Suprapubic skin (tissue), 4 donors: Measurements from ENCODE around the gene SLC12A5. TPM values are rescaled to one million over a fixed set of nuclear protein-coding genes. Genes with fewer than 3 reads are reported as not detected.

Experiments used
- DNase-seq, 2 donors: peaks; one replicate each; pipeline ENCODE4 v3.0.0-alpha.2; 2019; ENCODE audit warnings: low spot score in 2 of 2
- H3K27ac ChIP-seq: fragments of 200-600 bp; sonication (generic); one replicate; pipeline ENCODE4 v1.5.1; 2019
- H3K27me3 ChIP-seq: fragments of 200-600 bp; sonication (generic); one replicate; pipeline ENCODE4 v1.5.1; 2019
- H3K36me3 ChIP-seq: fragments of 200-600 bp; sonication (generic); one replicate; pipeline ENCODE4 v1.5.1; 2019
- H3K4me1 ChIP-seq: fragments of 200-600 bp; sonication (generic); one replicate; pipeline ENCODE4 v1.5.1; 2019
- H3K4me3 ChIP-seq: fragments of 200-600 bp; sonication (generic); one replicate; pipeline ENCODE4 v1.5.1; 2019; ENCODE audit warnings: mild to moderate bottlenecking
- H3K9me3 ChIP-seq: fragments of 200-600 bp; sonication (generic); one replicate; pipeline ENCODE4 v1.5.1; 2019
- EP300 ChIP-seq: sonication (generic); formaldehyde crosslinking; IDR thresholded peaks from one replicate; pipeline ENCODE4 v1.6.1; 2017; ENCODE audit warnings: antibody characterized with exemption
- POLR2A ChIP-seq, 2 donors: fragments of 450-650 bp; IDR thresholded peaks; one replicate each; pipeline ENCODE4 v1.6.1; 2017; ENCODE audit warnings: antibody characterized with exemption in 2 of 2, mild to moderate bottlenecking in 2 of 2, moderate library complexity in 2 of 2
- POLR2AphosphoS5 ChIP-seq, 3 donors: sonication (generic); formaldehyde crosslinking; IDR thresholded peaks; one replicate each; pipeline ENCODE4 v1.6.1; 2017; ENCODE audit warnings: antibody characterized with exemption in 3 of 3
- WGBS: methylation state at CpG from one replicate; pipeline ENCODE4 v1.1.5; 2018; 5-methylcytosine and 5-hydroxymethylcytosine counted together
- total RNA-seq, 4 donors: library from RNA; depleted of rRNA; stranded (reverse); fragments of >200 nt; gene quantifications; one replicate each; pipeline ENCODE4 v1.1.0, GENCODE V29; 2016
- TF ChIP-seq, protein P1 (sequence below), 2 donors: fragments of 200-600 bp in 1 of 2; fragments of 450-650 bp in 1 of 2; sonication (generic) in 1 of 2; IDR thresholded peaks; one replicate each; pipeline ENCODE4 v1.5.1; 2016 to 2019; ENCODE audit warnings: antibody characterized with exemption in 2 of 2, mild to moderate bottlenecking in 1 of 2, moderate library complexity in 1 of 2

Gene SLC12A5
- total RNA-seq, 4 donors from 2014 or later: 0.40 TPM; not detected in 3

DNA sequence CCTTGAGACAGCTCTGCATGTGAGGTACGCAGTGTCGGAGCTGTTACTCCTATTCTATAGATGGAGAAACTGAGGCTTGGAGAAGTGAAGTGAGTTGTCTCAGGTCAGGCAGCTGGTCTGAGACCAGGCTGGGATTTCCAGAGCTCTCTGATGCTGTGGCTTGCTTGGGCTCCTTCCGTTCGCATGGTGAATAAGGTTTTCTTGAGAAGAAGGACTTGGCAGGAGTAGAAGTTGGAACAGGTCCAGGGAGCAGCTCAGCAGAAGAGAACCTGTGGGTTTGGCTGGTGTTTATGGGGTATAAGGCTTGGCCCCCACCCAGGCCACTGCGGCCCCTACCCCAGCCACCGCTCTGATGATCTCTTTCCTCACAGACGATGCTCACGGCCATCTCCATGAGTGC, 7.4 kb downstream of the SLC12A5 start:
- 77% methylated on average over 8 of the region's 8 CpGs for WGBS
- no peaks in the 10 kb centered on the region for H3K36me3 ChIP-seq
- H3K27me3 ChIP-seq: peaks cover 65% of the 10 kb centered on the region
- TF ChIP-seq, protein P1, sequence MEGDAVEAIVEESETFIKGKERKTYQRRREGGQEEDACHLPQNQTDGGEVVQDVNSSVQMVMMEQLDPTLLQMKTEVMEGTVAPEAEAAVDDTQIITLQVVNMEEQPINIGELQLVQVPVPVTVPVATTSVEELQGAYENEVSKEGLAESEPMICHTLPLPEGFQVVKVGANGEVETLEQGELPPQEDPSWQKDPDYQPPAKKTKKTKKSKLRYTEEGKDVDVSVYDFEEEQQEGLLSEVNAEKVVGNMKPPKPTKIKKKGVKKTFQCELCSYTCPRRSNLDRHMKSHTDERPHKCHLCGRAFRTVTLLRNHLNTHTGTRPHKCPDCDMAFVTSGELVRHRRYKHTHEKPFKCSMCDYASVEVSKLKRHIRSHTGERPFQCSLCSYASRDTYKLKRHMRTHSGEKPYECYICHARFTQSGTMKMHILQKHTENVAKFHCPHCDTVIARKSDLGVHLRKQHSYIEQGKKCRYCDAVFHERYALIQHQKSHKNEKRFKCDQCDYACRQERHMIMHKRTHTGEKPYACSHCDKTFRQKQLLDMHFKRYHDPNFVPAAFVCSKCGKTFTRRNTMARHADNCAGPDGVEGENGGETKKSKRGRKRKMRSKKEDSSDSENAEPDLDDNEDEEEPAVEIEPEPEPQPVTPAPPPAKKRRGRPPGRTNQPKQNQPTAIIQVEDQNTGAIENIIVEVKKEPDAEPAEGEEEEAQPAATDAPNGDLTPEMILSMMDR (IDR thresholded peaks at IDR 0.05): no peak
- TF ChIP-seq POLR2AphosphoS5 (IDR thresholded peaks at IDR 0.05): no peak
- no peak for TF ChIP-seq POLR2A (IDR thresholded peaks at IDR 0.05)
- TF ChIP-seq EP300: no peak
- peaks cover 12% of the 10 kb centered on the region for H3K4me1 ChIP-seq
- H3K4me3 ChIP-seq: no peak overlapping the region
- no peaks in the 10 kb centered on the region for H3K9me3 ChIP-seq
- no peak overlapping the region for H3K27ac ChIP-seq
- DNase-seq: no peak

DNA sequence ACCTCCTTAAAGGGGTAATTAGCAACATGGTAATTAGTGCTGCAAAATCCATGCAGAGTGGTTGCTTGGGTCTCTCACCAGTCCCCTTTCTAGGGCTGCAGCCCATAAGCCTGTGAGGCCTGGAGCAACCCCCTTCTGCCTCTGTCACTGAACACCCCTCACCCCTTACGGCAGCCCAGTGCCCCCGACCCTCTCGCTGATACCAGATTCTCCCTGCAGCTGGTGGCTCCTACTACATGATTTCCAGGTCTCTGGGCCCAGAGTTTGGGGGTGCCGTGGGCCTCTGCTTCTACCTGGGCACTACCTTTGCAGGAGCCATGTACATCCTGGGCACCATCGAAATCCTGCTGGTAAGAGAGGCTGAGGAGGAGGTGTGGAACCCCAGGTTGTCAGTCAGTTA, 8.0 kb downstream of the SLC12A5 start:
- no peak for DNase-seq
- peaks cover 6% of the 10 kb centered on the region for H3K4me1 ChIP-seq
- TF ChIP-seq POLR2A (IDR thresholded peaks at IDR 0.05) (no peak), EP300 (no peak), POLR2AphosphoS5 (IDR thresholded peaks at IDR 0.05) (no peak)
- TF ChIP-seq, protein P1 (IDR thresholded peaks at IDR 0.05): no peak
- no peaks in the 10 kb centered on the region for H3K36me3 ChIP-seq
- no peak overlapping the region for H3K4me3 ChIP-seq
- no peak overlapping the region for H3K27ac ChIP-seq
- H3K9me3 ChIP-seq: no peaks in the 10 kb centered on the region
- WGBS: 88% methylated on average over 5 of the region's 5 CpGs
- peaks cover 64% of the 10 kb centered on the region for H3K27me3 ChIP-seq

DNA sequence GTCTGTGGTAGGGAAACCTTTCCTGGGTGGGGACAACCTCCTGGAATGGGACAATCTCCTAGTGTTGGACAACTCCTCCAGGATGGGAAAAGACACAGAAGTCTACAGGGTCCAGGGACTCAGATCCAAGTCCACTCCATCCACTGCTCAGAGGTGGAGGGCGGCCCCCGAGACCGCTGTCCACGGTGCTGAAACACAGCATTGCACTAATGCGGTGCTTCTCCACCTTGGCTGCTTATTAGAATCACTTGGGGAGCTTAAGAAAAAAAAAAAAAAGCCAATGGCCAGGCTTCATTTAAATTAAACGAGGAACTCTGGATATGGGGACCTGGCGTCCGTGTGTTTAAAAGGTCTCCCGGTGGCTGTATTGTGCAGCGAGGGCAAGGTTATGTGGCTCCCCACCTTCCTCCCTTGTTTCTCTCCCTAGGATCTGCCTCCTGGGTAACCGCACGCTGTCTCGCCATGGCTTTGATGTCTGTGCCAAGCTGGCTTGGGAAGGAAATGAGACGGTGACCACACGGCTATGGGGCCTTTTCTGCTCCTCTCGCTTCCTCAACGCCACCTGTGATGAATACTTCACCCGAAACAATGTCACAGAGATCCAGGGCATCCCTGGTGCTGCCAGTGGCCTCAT, 12.0 kb downstream of the SLC12A5 start:
- no peak overlapping the region for H3K27ac ChIP-seq
- no peaks in the 10 kb centered on the region for H3K9me3 ChIP-seq
- no peaks in the 10 kb centered on the region for H3K36me3 ChIP-seq
- no peak for TF ChIP-seq EP300
- TF ChIP-seq POLR2A (IDR thresholded peaks at IDR 0.05): no peak
- TF ChIP-seq, protein P1 (IDR thresholded peaks at IDR 0.05): no peak
- no peak for TF ChIP-seq POLR2AphosphoS5 (IDR thresholded peaks at IDR 0.05)
- no peaks in the 10 kb centered on the region for H3K4me1 ChIP-seq
- 19% methylated on average over 12 of the region's 18 CpGs for WGBS
- DNase-seq: no peak
- no peak overlapping the region for H3K4me3 ChIP-seq
- peaks cover 45% of the 10 kb centered on the region for H3K27me3 ChIP-seq

DNA sequence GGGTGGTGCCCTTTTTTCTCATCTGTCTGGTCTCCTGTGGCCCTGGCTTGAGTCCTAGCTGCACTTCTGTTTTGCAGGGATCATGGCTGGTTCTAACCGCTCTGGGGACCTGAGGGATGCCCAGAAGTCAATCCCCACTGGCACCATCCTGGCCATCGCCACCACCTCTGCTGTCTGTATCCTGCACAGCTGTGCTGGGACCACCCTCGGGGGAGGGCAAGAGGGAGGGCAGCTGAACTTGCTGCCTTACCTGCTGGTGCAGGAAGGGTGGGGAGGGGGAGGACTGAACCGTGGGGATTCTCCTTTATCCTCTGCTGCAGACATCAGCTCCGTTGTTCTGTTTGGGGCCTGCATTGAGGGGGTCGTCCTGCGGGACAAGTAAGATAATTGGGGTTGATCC, 14.5 kb downstream of the SLC12A5 start:
- no peak overlapping the region for H3K4me3 ChIP-seq
- 44% methylated on average over 6 of the region's 7 CpGs for WGBS
- no peak overlapping the region for H3K27ac ChIP-seq
- H3K9me3 ChIP-seq: no peaks in the 10 kb centered on the region
- TF ChIP-seq POLR2AphosphoS5 (IDR thresholded peaks at IDR 0.05): no peak
- TF ChIP-seq POLR2A (IDR thresholded peaks at IDR 0.05): no peak
- no peak for TF ChIP-seq EP300
- TF ChIP-seq, protein P1 (IDR thresholded peaks at IDR 0.05): no peak
- H3K27me3 ChIP-seq: peaks cover 56% of the 10 kb centered on the region
- H3K4me1 ChIP-seq: no peaks in the 10 kb centered on the region
- DNase-seq: no peak
- H3K36me3 ChIP-seq: no peaks in the 10 kb centered on the region

DNA sequence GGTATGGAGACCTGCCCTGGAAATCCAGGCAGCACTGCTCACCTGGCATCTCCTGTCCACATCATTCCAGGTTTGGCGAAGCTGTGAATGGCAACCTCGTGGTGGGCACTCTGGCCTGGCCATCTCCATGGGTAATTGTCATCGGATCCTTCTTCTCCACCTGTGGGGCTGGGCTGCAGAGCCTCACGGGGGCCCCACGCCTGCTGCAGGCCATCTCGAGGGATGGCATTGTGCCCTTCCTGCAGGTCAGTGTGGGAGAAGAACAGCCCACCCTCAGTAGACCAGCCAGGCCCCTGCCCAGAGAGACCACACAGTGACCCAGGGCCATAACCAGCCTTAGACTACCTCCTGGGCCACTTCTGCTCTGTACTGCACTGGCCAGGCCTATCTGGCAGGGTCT, 15.9 kb downstream of the SLC12A5 start:
- no peaks in the 10 kb centered on the region for H3K9me3 ChIP-seq
- DNase-seq: no peak
- H3K4me1 ChIP-seq: no peaks in the 10 kb centered on the region
- no peak for TF ChIP-seq EP300
- TF ChIP-seq POLR2A (IDR thresholded peaks at IDR 0.05): no peak
- TF ChIP-seq, protein P1 (IDR thresholded peaks at IDR 0.05): no peak
- no peak for TF ChIP-seq POLR2AphosphoS5 (IDR thresholded peaks at IDR 0.05)
- WGBS: 83% methylated on average over 2 of the region's 6 CpGs
- no peak overlapping the region for H3K27ac ChIP-seq
- no peaks in the 10 kb centered on the region for H3K36me3 ChIP-seq
- peaks cover 58% of the 10 kb centered on the region for H3K27me3 ChIP-seq
- H3K4me3 ChIP-seq: no peak overlapping the region
